Panc1 (cell line): ENCODE results near the gene PEX7. TPM values are rescaled to one million over a fixed set of nuclear protein-coding genes. Genes with fewer than 3 reads are reported as not detected.
A peak's percentile ranks its signal among the peaks of the same experiment; 100 is the strongest.
"Not testable (repeated sequence)": the region's sequence is repeated elsewhere in the genome, so short reads cannot be mapped to it uniquely, and the experiment has no call there.

ENCODE experiments used
- ATAC-seq: fragments of 200-7000 bp; cut with Tn5 transposase; 2 replicates; pipeline ENCODE4 v1.9.1; 2020; ENCODE audit warnings: mild to moderate bottlenecking, moderate library complexity
- BruUV-seq: library from RNA; stranded (reverse); fragments of 400-500 nt; replicated peaks from 2 replicates; lab custom pipeline; 2021; lab: Mats Ljungman, UMichigan
- CTCF ChIA-PET: fragments of 300-600 bp; sonication (Branson Sonifier 250); formaldehyde crosslinking; loops from one replicate; lab custom pipeline; 2022; ENCODE audit warnings: antibody characterized with exemption; lab: Charles Lee
- POLR2A ChIA-PET: fragments of 300-600 bp; sonication (Branson Sonifier 250); formaldehyde crosslinking; loops from one replicate; lab custom pipeline; 2022; ENCODE audit warnings: antibody characterized with exemption; lab: Charles Lee
- DNase-seq: peaks from one replicate; pipeline ENCODE4 v3.0.0-alpha.2; 2010; ENCODE audit warnings: low read depth, low spot score
- H3K27ac ChIP-seq: 2 replicates; pipeline ENCODE4 v1.5.1; 2011; ENCODE audit warnings: mild to moderate bottlenecking, low read length, inconsistent platforms
- H3K27me3 ChIP-seq: fragments of 200-500 bp; sonication (Bioruptor generic); 2 replicates; pipeline ENCODE4 v1.6.0; 2014; ENCODE audit warnings: low read length, inconsistent platforms; ENCODE audit not compliant: control insufficient read depth, insufficient read depth
- H3K36me3 ChIP-seq: fragments of 200-500 bp; sonication (Bioruptor generic); 2 replicates; pipeline ENCODE4 v1.5.1; 2014; ENCODE audit warnings: inconsistent platforms, mild to moderate bottlenecking, low read length, moderate library complexity; ENCODE audit not compliant: control insufficient read depth, insufficient read depth
- H3K4me1 ChIP-seq: 2 replicates; pipeline ENCODE4 v1.5.1; 2011; ENCODE audit warnings: inconsistent platforms, mild to moderate bottlenecking, low read length, moderate library complexity; ENCODE audit not compliant: control insufficient read depth, insufficient read depth
- H3K4me3 ChIP-seq, 2 experiments: 2 replicates each; pipeline ENCODE4 v1.5.1; 2011 to 2012; ENCODE audit warnings: low read depth in 2 of 2, low read length in 2 of 2, mild to moderate bottlenecking in 2 of 2, inconsistent platforms in 1 of 2, moderate library complexity in 1 of 2
- H3K9me3 ChIP-seq: fragments of 200-500 bp; sonication (Bioruptor generic); 2 replicates; pipeline ENCODE4 v1.5.1; 2014; ENCODE audit warnings: low read depth, mild to moderate bottlenecking, inconsistent platforms, low read length, moderate library complexity; ENCODE audit not compliant: control insufficient read depth, insufficient read depth
- CTCF ChIP-seq: fragments of 450-650 bp; IDR thresholded peaks from 2 replicates; pipeline ENCODE4 v1.5.1; 2017; ENCODE audit warnings: mild to moderate bottlenecking
- POLR2AphosphoS5 ChIP-seq: IDR thresholded peaks from 2 replicates; pipeline ENCODE4 v1.6.1; 2012; ENCODE audit warnings: mild to moderate bottlenecking, low read depth, low read length, moderate library complexity
- REST ChIP-seq, 2 experiments: IDR thresholded peaks; 2 replicates each; pipeline ENCODE4 v1.6.1; 2011 to 2012; ENCODE audit warnings: low read depth in 2 of 2, control low read depth in 1 of 2, low read length in 1 of 2, mild to moderate bottlenecking in 1 of 2, moderate library complexity in 1 of 2; ENCODE audit not compliant: insufficient read depth in 1 of 2
- SIN3A ChIP-seq: IDR thresholded peaks from 2 replicates; pipeline ENCODE4 v1.6.1; 2012; ENCODE audit warnings: low read depth, mild to moderate bottlenecking, low read length, moderate library complexity, borderline replicate concordance; ENCODE audit not compliant: insufficient read depth
- TCF7L2 ChIP-seq: IDR thresholded peaks from 2 replicates; pipeline ENCODE4 v1.6.1; 2011; ENCODE audit warnings: mild to moderate bottlenecking, low read depth, low read length, inconsistent platforms
- in situ Hi-C: cut with HindIII; loops from 2 replicates; pipeline ENCODE4 v1.10.0; 2016; ENCODE audit warnings: low sequenced_read_pairs, low pct_unique_long_range_greater_than_20kb
- intact Hi-C: fragments of 100-400 bp; cut with micrococcal nuclease; formaldehyde crosslinking; loops from one replicate; pipeline ENCODE4 v1.10.0; 2022; ENCODE audit not compliant: unreplicated experiment
- total RNA-seq: library from RNA; stranded (reverse); gene quantifications from one replicate; pipeline ENCODE4 v1.2.1, GENCODE V29; 2021; ENCODE audit not compliant: unreplicated experiment

Gene PEX7
- total RNA-seq, 1 experiment from 2014 or later, result 8.8 TPM

GRCh38 chr6:136789440-136789839, 33.0 kb upstream of the PEX7 start:
- H3K4me3 ChIP-seq, result 0 out of 4 replicates have a peak overlapping the region, but pooled peaks of 1 of the 2 experiments have one; percentile 11
- intact Hi-C loops, DNase-seq, CTCF ChIA-PET, H3K27ac ChIP-seq, BruUV-seq, H3K9me3 ChIP-seq, in situ Hi-C loops, H3K27me3 ChIP-seq, H3K36me3 ChIP-seq, ATAC-seq: not testable (repeated sequence)
- POLR2A ChIA-PET, result interaction anchor here (0.6 kb wide), 1 partner anchor 1404 kb away, joined by 3 read pairs; no protein-coding TSS in a partner anchor
- peaks cover 39% of the 10 kb centered on the region for H3K4me1 ChIP-seq

- peak overlapping the region; percentile 73 for H3K27ac ChIP-seq
- ATAC-seq, result no peak
- intact Hi-C loops, result no loop called here
- no peaks in the 10 kb centered on the region for H3K27me3 ChIP-seq
- in situ Hi-C loops, result no loop called here
- no peak for TF ChIP-seq REST (IDR thresholded peaks at IDR 0.05; ENCODE audit: insufficient read depth in 1 of 2, low read depth in 2 of 2, low read length in 1 of 2)
- TF ChIP-seq POLR2AphosphoS5, result no peak
- no peak for TF ChIP-seq TCF7L2
- no peak for TF ChIP-seq CTCF
- no peak for TF ChIP-seq SIN3A
- CTCF ChIA-PET, result no interaction called here
- peaks cover 34% of the 10 kb centered on the region for H3K4me1 ChIP-seq
- H3K4me3 ChIP-seq, result peak overlapping the region; percentile 74 to 90
- H3K36me3 ChIP-seq, result no peaks in the 10 kb centered on the region; the same call in 1 of the 2 replicates
- H3K9me3 ChIP-seq, result no peaks in the 10 kb centered on the region
- POLR2A ChIA-PET, result no interaction called here
- TSS peak; percentile 56 for BruUV-seq
- no peak for DNase-seq
These were observed 31.7 kb upstream of the PEX7 start for GRCh38 chr6:136790411-136791295.
